HG03565 (cell line): Measurements from ENCODE around the gene TARS1.
"Not testable (repeated sequence)": the region's sequence is repeated elsewhere in the genome, so short reads cannot be mapped to it uniquely, and the experiment has no call there.

ENCODE experiments used
- ATAC-seq: cut with Tn5 transposase; IDR thresholded peaks from one replicate; pipeline ENCODE4 v1.9.1; 2021; ENCODE audit warnings: mild to moderate bottlenecking, moderate library complexity; ENCODE audit not compliant: unreplicated experiment

The TARS1 gene

DNA sequence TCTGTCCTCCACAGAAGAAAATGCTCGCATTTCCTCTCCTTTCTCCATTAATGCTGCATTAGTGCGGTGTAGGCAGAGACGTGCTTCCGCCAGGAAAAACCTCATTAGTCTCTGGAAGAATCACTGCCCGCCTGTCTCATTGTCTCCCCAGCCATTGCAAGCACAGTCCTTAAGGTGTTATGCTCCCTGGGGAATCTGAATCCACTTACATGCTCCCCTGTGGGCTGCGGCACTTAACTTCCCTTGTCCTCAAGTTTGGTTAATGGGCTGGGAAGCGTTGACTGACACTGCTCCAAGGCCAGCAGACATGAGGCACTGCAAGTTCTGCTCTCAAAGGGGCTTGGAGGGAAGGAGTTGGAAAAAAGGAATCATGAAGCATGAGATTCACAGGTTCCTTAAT lies 41.6 kb downstream of the TARS1 start:
- no peak for ATAC-seq

DNA sequence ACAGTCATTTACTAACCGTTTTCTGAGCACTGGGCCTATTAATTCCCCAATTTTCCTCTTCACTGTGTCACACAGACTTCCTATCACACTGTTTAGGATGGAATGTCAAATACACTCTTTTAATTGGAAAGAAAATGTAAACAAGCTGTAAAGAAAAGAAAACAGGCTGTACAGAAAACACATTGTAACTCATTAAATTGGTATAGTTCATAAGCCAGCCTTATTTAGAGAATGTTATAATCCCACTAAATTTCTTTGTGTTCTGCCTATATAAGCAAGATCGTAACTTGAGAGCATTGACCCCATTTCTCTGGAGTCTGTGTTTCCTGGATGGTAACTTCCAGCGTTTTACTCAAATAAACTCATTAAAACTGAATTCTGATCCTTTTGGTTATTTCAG lies 46.5 kb downstream of the TARS1 start:
- ATAC-seq, result no peak

DNA sequence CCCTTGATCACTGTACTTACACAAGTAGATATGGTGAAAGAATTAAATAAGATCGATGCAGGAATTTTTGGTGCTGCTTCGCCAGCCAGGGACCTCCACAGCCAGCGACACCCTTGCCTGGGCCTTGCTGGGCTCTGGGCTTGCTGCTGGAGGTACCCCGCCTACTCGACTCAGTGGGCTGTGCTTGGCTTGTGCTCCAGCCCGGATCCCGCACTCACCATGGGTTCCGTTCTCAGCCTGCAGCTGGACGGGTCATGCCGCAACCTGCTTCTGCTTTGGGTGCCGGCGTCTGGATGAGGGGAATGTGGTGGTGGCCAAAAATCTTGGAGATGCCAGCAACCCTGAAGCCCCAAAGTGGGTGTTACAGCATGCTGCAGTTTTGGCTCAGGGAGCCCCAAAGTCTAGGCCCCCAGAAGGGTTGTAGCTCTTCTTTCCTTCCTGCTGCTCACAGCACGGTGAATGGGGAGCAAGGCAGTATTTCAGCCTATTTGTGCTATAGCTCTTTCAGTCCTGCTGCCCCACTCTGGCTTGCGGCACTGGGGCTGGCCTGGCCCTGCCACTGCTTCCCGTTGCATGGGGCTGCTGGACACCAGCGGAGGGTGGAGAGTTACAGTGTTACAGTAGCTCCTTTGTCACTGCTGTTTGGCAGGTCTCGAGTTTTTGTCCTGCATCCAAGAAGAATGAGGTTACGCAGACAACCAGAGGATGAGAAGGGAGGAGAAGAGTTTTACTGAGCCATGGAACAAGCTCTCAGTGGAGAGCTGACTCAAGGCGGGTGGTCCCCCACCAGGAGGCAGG lies 48.0 kb downstream of the TARS1 start:
- ATAC-seq, result no peak

DNA sequence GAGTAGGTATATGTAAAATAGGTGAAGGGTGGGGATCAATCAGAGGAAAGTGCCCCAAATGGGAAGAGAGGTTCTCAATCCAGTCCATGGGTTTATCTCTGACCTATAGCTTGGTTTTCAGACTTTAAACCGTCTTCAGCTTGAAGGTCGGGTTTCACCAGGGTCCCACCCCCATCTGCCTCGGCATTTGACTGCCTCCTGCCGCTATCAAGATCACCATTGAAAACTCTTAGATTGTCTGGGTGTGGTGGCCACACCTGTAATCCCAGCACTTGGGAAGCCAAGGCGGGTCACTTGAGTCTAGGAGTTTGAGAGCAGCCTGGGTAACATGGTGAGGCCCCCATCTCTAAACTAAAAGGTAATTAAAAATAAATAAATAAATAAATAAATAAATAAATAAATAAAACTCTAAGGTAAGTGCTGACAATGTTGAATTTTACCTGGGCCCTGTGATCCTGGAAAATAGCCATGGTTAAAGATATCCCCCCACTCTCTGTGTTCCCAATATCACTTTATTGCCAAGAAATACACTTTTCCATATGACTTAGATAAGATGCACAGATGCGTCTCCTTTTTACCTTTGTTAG lies 48.8 kb downstream of the TARS1 start:
- no peak for ATAC-seq

DNA sequence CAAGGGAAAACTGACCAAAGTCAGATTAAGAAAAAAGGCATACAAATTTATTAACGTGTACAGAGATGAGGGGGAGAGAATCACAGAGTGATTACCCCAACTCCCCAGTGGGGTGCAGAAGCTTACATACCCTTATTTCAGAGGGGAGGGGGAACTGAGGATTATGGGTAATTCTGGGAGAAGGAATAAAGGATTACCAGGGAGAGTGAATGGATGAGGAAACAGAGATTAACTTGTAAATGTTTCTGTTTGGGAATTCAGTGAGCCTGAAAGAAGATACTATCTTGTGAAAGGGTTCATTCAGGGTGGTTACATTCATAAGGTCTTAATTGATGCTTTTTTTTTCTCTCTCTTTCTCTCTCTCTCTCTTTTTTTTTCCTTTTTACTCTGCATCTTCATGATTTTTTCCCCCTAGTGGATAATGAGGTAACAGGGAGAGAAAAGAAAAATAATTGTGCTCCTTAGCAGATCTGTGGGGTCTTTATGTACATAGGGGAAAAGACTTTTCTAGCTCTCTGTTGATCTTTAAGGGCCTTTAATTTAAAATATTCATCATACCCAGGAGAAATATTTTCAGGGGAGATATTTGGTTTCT lies 49.4 kb downstream of the TARS1 start:
- ATAC-seq, result no peak

DNA sequence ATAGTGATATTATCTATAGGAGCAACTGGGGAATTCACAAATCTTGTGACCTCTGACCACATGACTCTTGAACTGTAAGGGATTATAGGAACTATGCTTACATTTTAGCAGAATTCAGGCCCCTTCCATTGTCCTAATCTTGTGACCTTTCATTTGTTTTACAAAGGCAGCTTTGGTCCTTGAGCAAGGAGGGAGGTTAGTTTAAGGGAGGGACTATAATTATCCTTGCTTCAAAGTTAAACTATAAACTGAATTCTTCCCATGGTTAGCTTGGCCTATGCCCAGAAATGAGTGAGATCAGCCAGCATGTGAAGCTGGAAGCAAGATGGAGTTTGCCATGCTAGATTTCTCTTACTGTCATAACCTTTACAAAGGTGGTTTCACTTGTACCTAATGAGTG lies 51.2 kb downstream of the TARS1 start:
- no peak for ATAC-seq

DNA sequence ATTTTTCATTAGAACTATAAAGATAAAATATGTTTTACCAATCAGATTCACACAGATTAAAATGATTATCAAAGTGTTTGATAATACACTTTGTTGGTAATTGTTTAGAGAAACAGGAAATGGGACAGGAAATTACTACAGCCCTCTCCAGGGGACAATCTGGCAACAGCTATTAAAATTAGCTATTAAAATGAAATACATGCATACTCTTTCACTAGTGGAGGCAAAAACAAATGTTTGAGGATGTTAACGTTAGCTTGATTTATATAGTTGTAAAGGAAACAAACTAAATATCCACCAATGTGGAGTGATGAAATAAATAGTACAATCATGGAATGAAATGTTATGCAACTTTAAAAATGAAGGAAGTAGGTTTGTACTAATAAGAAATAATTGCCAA lies 53.7 kb downstream of the TARS1 start:
- ATAC-seq, result no peak

DNA sequence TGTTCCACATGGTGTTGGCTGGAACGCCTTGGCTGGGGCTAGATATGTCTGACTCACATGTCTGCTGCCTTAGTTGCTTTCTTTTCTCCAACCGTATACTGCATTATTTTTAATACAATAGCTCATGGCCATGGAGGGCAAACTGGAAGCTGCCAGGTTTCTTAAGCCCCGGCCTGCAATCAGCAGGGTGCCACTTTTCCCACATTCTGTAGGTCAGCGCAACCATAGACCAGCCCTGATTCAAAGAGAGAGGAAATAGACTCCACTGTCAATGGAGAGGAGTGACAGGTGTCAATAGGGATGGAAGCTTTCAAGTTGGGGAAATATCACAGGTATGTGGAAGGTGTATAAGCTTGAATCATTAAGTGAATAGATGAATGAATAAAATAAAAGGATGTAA lies 60.5 kb downstream of the TARS1 start:
- ATAC-seq, result no peak

DNA sequence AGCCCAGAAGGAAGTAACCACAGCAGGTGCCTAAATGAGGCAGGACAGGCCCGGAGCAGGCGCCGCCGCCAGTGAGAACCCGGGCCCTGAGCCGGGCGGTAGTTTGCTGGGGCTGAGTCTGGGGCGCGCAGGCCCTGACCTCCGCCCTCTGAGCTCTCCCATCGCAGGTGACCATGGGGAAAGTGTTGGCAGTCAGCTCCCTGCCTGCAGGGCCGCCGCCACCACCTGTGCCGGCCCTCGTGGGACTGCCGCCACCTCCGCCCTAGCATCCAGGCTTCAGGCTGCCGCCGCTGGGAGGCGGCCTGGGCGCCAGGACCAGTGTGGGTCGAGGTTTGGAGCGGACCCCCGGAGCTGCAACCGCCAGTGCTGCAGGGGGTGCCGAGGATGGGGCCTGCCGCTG lies 61.1 kb downstream of the TARS1 start:
- ATAC-seq, result no peak

DNA sequence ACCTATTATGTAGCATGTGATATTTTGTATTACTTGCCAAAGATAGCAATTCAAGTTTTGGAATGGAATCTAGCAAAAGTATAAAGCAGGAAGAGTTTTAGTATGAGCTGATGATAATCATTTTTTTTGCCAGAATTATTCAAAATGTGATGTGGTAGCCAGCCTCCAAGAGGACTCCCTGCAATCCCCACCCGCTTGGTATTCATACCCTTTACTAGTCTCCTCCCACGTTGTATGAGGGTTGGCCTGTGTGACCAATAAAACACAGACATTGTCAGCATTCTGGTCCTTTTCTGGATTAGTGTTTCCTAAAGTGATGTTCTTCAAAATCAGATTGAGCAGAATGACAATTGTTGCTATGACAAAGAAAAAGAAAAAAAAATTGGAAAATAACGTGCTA lies 63.8 kb downstream of the TARS1 start:
- no peak for ATAC-seq

DNA sequence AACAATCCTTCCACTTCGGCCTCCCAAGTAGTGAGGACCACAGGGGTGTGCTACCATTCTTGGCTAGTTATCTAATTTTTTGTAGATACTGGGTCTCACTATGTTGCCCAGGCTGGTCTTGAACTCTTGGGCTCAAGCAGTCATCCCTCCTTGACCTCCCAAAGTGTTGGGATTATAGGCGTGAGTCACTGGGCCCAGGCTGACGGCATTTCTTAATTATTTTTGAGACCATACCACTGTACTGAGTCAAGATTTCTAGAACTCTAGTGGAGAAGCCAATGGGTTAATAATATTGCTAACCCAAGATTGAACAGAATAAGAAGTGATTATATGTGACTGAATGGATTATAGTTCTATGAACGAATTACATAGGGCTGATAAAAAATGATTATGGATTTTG lies 66.7 kb downstream of the TARS1 start:
- no peak for ATAC-seq

DNA sequence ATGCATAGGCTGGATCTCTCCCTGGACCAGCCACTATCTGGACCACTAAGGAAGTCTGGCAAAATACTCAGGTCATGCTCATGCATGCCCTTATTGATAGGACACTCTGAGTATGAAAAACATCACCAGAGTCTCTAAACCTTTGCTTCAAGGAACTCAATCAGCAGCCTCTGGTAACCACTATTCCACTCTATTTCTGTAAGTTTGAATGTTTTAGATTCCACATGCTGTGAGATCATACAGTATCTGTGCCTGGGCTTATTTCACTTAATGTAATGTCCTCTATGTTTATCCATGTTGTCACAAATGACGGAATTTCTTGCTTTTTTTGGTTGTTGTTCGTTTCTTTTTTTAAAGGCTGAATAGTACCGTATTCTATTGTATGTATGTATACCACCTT lies 68.3 kb downstream of the TARS1 start:
- ATAC-seq, result no peak

DNA sequence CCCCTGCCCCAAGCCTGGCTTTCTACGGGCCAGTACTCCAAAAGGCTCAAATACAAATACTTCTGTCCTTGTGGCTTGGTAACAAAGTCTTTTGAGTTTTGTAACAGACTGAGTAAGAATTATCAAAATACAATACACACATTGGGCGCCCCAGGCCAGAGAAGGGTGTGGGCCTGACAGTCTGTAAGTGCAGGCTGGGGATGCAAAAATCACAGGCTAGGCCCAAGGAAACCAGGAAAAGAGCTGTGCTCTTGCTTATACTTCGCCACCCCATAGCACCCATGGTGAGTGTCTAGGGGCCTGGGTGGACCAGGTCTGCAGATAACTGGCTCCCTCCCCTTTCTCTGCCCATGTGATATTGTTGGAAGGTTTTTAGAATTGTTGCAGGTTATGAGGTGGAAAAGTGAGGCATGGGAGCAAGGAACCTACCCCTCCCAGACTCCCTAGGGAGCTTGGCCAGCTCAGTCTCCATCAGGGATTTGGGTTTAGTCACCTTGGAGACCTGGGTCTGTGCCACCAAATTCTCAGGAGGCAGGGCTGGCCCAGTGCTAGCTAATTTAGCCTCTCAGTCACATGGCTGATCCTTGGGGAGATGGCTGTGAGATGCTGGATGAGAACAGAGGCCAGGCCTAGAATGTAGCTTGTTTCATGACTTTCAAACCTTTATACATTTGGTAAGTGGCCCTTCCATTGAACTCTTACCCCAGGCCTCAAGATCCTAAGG lies 72.9 kb downstream of the TARS1 start:
- no peak for ATAC-seq

DNA sequence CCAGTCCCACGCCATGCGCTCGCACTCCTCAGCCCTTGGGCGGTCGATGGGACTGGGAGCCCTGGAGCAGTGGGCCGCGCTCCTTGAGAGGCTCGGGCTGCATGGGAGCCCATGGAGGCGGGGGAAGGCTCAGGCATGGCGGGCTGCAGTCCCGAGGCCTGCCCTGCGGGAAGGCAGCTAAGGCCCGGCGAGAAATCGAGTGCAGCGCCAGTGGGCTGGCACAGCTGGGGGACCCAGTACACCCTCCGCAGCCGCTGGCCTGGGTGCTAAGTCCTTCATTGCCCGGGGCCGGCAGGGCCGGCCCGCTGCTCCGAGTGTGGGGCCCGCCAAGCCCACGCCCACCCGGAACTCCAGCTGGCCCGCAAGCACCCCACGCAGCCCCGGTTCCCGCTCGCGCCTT lies 74.6 kb downstream of the TARS1 start:
- ATAC-seq, result not testable (repeated sequence)

DNA sequence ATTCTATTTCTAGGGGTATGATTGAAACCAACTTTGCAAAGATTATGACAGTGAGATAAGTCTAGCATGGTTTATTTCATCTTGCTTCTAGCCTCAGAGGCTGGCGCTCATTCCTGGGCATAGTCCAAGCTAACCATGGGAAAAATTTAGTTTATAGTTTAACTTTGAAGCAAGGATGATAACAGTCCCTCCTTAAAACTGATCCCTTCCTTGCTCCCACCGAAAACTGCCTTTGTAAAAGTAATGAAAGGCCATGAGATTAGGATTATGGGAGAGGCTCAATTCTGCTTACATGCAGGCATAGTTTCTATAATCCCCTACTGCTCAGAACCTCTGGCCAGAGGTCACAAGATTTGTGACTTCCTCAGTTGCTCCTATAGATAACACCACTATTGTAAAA lies 75.7 kb downstream of the TARS1 start:
- ATAC-seq, result no peak
